CD4-positive, alpha-beta T cell treated with Interleukin-6 for 4 hours (primary cell): ENCODE data around the gene CACNA1S.

ENCODE experiments used
- DNase-seq: peaks from one replicate; pipeline ENCODE4 v3.0.0-alpha.2; 2020; ENCODE audit warnings: mixed read lengths

CACNA1S gene

GRCh38 chr1:201060586-201060985 lies 51.6 kb downstream of the CACNA1S start:
- no peak for DNase-seq

GRCh38 chr1:201059871-201060555 lies 52.2 kb downstream of the CACNA1S start:
- DNase-seq: no peak

GRCh38 chr1:201059401-201059800 lies 52.8 kb downstream of the CACNA1S start:
- no peak for DNase-seq

GRCh38 chr1:201054091-201054543 lies 58.1 kb downstream of the CACNA1S start:
- no peak for DNase-seq

GRCh38 chr1:201053155-201053860 lies 58.9 kb downstream of the CACNA1S start:
- no peak for DNase-seq

- no peak for DNase-seq
Measured at GRCh38 chr1:201051399-201051798, 60.8 kb downstream of the CACNA1S start.

- DNase-seq: no peak
Measured at GRCh38 chr1:201050515-201051277, 61.5 kb downstream of the CACNA1S start.

GRCh38 chr1:201049248-201049831 lies 62.9 kb downstream of the CACNA1S start:
- DNase-seq: no peak

- DNase-seq: no peak
Measured at GRCh38 chr1:201048521-201048920, 63.7 kb downstream of the CACNA1S start.

- no peak for DNase-seq
Measured at GRCh38 chr1:201044119-201044518, 68.1 kb downstream of the CACNA1S start.

- peak; percentile 80 for DNase-seq
Measured at GRCh38 chr1:201042779-201043461, 69.3 kb downstream of the CACNA1S start.

GRCh38 chr1:201041011-201041410 lies 71.2 kb downstream of the CACNA1S start:
- no peak for DNase-seq

GRCh38 chr1:201039876-201040275 lies 72.3 kb downstream of the CACNA1S start:
- no peak for DNase-seq

GRCh38 chr1:201039418-201039817 lies 72.8 kb downstream of the CACNA1S start:
- DNase-seq: no peak

- DNase-seq: no peak
Measured at GRCh38 chr1:201038186-201038876, 73.9 kb downstream of the CACNA1S start.

- no peak for DNase-seq
Measured at GRCh38 chr1:201036188-201036842, 75.9 kb downstream of the CACNA1S start.

- DNase-seq: no peak
Measured at GRCh38 chr1:201034671-201035070, 77.6 kb downstream of the CACNA1S start.

- no peak for DNase-seq
Measured at GRCh38 chr1:201032408-201032807, 79.8 kb downstream of the CACNA1S start.

- no peak for DNase-seq
Measured at GRCh38 chr1:201028461-201028889, 83.8 kb downstream of the CACNA1S start.

- DNase-seq: no peak
Measured at GRCh38 chr1:201026836-201027235, 85.4 kb downstream of the CACNA1S start.

GRCh38 chr1:201026234-201026633 lies 86.0 kb downstream of the CACNA1S start:
- no peak for DNase-seq
